SK-N-SH (cell line): ENCODE results near the gene RAB7A. TPM values are rescaled to one million over a fixed set of nuclear protein-coding genes. Genes with fewer than 3 reads are reported as not detected.
A peak's percentile ranks its signal among the peaks of the same experiment; 100 is the strongest.

ENCODE experiments used
- CTCF ChIA-PET: fragments of 300-600, 350-600 bp; formaldehyde crosslinking; extraction: SDS; loops from one replicate; lab custom pipeline; 2021; lab: Yijun Ruan, JAX
- POLR2A ChIA-PET: fragments of 350-600 bp; sonication (Branson Sonifier 250); formaldehyde crosslinking; extraction: SDS; loops from one replicate; lab custom pipeline; 2020; ENCODE audit warnings: antibody characterized with exemption, inconsistent platforms; lab: Yijun Ruan, JAX
- DNase-seq: peaks from one replicate; pipeline ENCODE4 v3.0.0; 2012
- H2AFZ ChIP-seq: fragments of 200-600 bp; sonication (generic); 2 replicates; pipeline ENCODE4 v1.8.1; 2016; ENCODE audit warnings: antibody characterized with exemption, mild to moderate bottlenecking, low read depth
- H3F3A ChIP-seq: fragments of 200-600 bp; sonication (generic); replicated peaks from 2 replicates; pipeline ENCODE3; 2016; ENCODE audit warnings: antibody characterized with exemption, mild to moderate bottlenecking; ENCODE audit not compliant: insufficient read depth
- H3K27ac ChIP-seq, 2 experiments: fragments of 200-500 bp in 1 of 2; fragments of 200-600 bp in 1 of 2; sonication (Bioruptor generic) in 1 of 2; sonication (generic), shearing (Covaris generic) in 1 of 2; 2 replicates each; pipeline versions ENCODE4 v1.5.1 to v1.6.1; 2014 to 2016; ENCODE audit warnings: low read depth in 2 of 2, inconsistent platforms in 1 of 2, low read length in 1 of 2, mild to moderate bottlenecking in 1 of 2, mixed read lengths in 1 of 2
- H3K27me3 ChIP-seq: fragments of 200-600 bp; sonication (generic), shearing (Covaris generic); 2 replicates; pipeline ENCODE4 v1.6.1; 2016; ENCODE audit warnings: mixed run types; ENCODE audit not compliant: insufficient read depth
- H3K36me3 ChIP-seq, 2 experiments: fragments of 200-500 bp in 1 of 2; fragments of 200-600 bp in 1 of 2; sonication (Bioruptor generic) in 1 of 2; sonication (generic) in 1 of 2; replicated peaks in 1 of 2; 2 replicates each; pipeline versions ENCODE3 to v1.5.1; 2014 to 2016; ENCODE audit warnings: low read length in 1 of 2, mild to moderate bottlenecking in 1 of 2; ENCODE audit not compliant: insufficient read depth in 2 of 2, control insufficient read depth in 1 of 2
- H3K4me1 ChIP-seq, 2 experiments: fragments of 200-500 bp in 1 of 2; fragments of 200-600 bp in 1 of 2; sonication (Bioruptor generic) in 1 of 2; sonication (generic), shearing (Covaris generic) in 1 of 2; 2 replicates each; pipeline versions ENCODE4 v1.5.1 to v1.6.1; 2014 to 2016; ENCODE audit warnings: low read depth in 1 of 2, low read length in 1 of 2, mixed run types in 1 of 2; ENCODE audit not compliant: insufficient read depth in 2 of 2, control insufficient read depth in 1 of 2
- H3K4me2 ChIP-seq: fragments of 200-600 bp; sonication (generic), shearing (Covaris generic); 2 replicates; pipeline ENCODE4 v1.6.1; 2017; ENCODE audit warnings: mixed run types
- H3K4me3 ChIP-seq, 2 experiments: fragments of 200-500 bp in 1 of 2; fragments of 200-600 bp in 1 of 2; sonication (Bioruptor generic) in 1 of 2; sonication (generic), shearing (Covaris generic) in 1 of 2; 2 replicates each; pipeline versions ENCODE4 v1.5.1 to v1.8.1; 2014 to 2016; ENCODE audit warnings: low read depth in 2 of 2, inconsistent platforms in 1 of 2, low read length in 1 of 2, mild to moderate bottlenecking in 1 of 2, mixed read lengths in 1 of 2, moderate library complexity in 1 of 2
- H3K79me2 ChIP-seq: fragments of 200-600 bp; sonication (generic); 2 replicates; pipeline ENCODE4 v1.8.1; 2017; ENCODE audit warnings: mild to moderate bottlenecking; ENCODE audit not compliant: insufficient read depth
- H3K9ac ChIP-seq: fragments of 200-600 bp; sonication (generic); 2 replicates; pipeline ENCODE4 v1.6.1; 2017; ENCODE audit warnings: mixed run types
- H3K9me2 ChIP-seq: fragments of 200-600 bp; sonication (generic); 2 replicates; pipeline ENCODE4 v1.6.1; 2017; ENCODE audit warnings: mixed run types
- H3K9me3 ChIP-seq: fragments of 200-600 bp; sonication (generic); 2 replicates; pipeline ENCODE4 v1.6.1; 2017; ENCODE audit warnings: mixed run types, mild to moderate bottlenecking, moderate library complexity
- H4K20me1 ChIP-seq: fragments of 200-600 bp; sonication (generic); 2 replicates; pipeline ENCODE4 v1.6.1; 2017; ENCODE audit warnings: mild to moderate bottlenecking, mixed run types; ENCODE audit not compliant: insufficient read depth
- CHD2 ChIP-seq: fragments of 150-350 bp; IDR thresholded peaks from 2 replicates; pipeline ENCODE4 v1.6.1; 2018; ENCODE audit warnings: low read length; ENCODE audit not compliant: partially characterized antibody
- ELF1 ChIP-seq: IDR thresholded peaks from 2 replicates; pipeline ENCODE4 v1.4.0; 2012
- FOSL2 ChIP-seq: IDR thresholded peaks from 2 replicates; pipeline ENCODE4 v1.4.0; 2012; ENCODE audit warnings: low read depth, mild to moderate bottlenecking, moderate library complexity, borderline replicate concordance
- FOXM1 ChIP-seq: IDR thresholded peaks from 2 replicates; pipeline ENCODE4 v1.4.0; 2012; ENCODE audit warnings: low read depth, mild to moderate bottlenecking
- GABPA ChIP-seq: IDR thresholded peaks from 2 replicates; pipeline ENCODE4 v1.4.0; 2012; ENCODE audit warnings: low read depth, mild to moderate bottlenecking
- GATA2 ChIP-seq: sonication (generic); formaldehyde crosslinking; IDR thresholded peaks from 2 replicates; pipeline ENCODE4 v1.5.0; 2020; ENCODE audit warnings: mild to moderate bottlenecking, missing genetic modification reagents
- JUND ChIP-seq: IDR thresholded peaks from 2 replicates; pipeline ENCODE4 v1.4.0; 2012
- MEF2A ChIP-seq: IDR thresholded peaks from 2 replicates; pipeline ENCODE4 v1.4.0; 2012; ENCODE audit warnings: low read depth, borderline replicate concordance
- NFIC ChIP-seq: IDR thresholded peaks from 2 replicates; pipeline ENCODE4 v1.4.0; 2012; ENCODE audit warnings: borderline replicate concordance
- POLR2AphosphoS5 ChIP-seq: IDR thresholded peaks from 2 replicates; pipeline ENCODE4 v1.6.1; 2012; ENCODE audit warnings: low read depth, low read length
- RFX5 ChIP-seq: IDR thresholded peaks from 2 replicates; pipeline ENCODE4 v1.6.1; 2012; ENCODE audit warnings: mild to moderate bottlenecking, improper control_type of control experiment, low read length
- RXRA ChIP-seq: IDR thresholded peaks from 2 replicates; pipeline ENCODE4 v1.4.0; 2012; ENCODE audit warnings: low read depth, mild to moderate bottlenecking, borderline replicate concordance
- SIN3A ChIP-seq: IDR thresholded peaks from 2 replicates; pipeline ENCODE4 v1.6.1; 2012; ENCODE audit warnings: low read depth, mild to moderate bottlenecking, low read length, moderate library complexity, borderline replicate concordance
- TAF1 ChIP-seq: IDR thresholded peaks from 2 replicates; pipeline ENCODE4 v1.6.1; 2012; ENCODE audit warnings: low read depth, mild to moderate bottlenecking, low read length, moderate library complexity, borderline replicate concordance
- TCF12 ChIP-seq: IDR thresholded peaks from 2 replicates; pipeline ENCODE4 v1.4.0; 2012
- YY1 ChIP-seq: IDR thresholded peaks from 2 replicates; pipeline ENCODE4 v1.4.0; 2012; ENCODE audit warnings: low read depth, mild to moderate bottlenecking
- WGBS: methylation state at CpG from one replicate; pipeline ENCODE4 v1.1.6; 2017; ENCODE audit warnings: low lambda C conversion rate; 5-methylcytosine and 5-hydroxymethylcytosine counted together
- polyA plus RNA-seq, 3 experiments: library from polyadenylated mRNA; depleted of rRNA; stranded (reverse); fragments of >200 nt; gene quantifications; 2 replicates each; pipeline ENCODE4 v1.2.3, GENCODE V29; 2012
- TF ChIP-seq, protein P1 (sequence below): fragments of 150-350 bp; IDR thresholded peaks from 2 replicates; pipeline ENCODE4 v1.6.1; 2017; ENCODE audit warnings: antibody characterized with exemption, low read length, low read depth, borderline replicate concordance
- TF ChIP-seq, protein P2 (sequence below): fragments of 150-350 bp; IDR thresholded peaks from 2 replicates; pipeline ENCODE4 v1.6.1; 2016; ENCODE audit warnings: mild to moderate bottlenecking, low read depth, low read length
- TF ChIP-seq, protein P3 (sequence below): IDR thresholded peaks from 2 replicates; pipeline ENCODE4 v1.6.1; 2012; ENCODE audit warnings: mild to moderate bottlenecking, low read depth, low read length, moderate library complexity

RAB7A gene
- polyA plus RNA-seq, 1 of the 3 experiments (the other 2 are of a cell fraction) = 271 TPM

DNA sequence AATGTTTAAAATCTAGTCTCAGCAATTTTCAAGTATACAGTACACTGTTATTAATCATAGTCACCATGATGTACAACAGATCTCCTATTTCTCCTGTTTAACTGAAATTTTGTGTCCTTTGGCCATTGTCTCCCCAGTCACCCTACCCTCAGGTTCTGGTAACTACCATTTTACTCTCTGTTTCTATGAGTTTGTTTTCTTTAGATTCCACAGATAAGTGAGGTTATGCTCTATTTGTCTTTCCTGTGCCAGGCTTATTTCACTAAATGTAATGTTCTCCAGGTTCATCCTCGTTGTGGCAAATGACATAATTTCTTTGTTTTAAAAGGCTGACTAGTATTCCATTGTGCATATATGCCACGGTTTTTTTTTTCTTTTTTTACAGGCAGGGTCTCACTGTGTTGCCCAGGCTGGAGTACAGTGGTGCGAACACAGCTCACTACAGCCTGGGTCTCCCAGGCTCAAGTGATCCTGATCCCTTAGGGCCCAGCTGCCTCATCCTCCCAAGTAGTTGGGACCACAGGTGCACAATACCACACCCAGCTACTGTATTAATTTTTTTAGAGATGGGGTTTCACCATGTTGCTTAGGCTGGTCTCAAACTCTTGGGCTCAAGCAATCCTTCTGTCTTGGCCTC lies 50.0 kb downstream of the RAB7A start:
- peak; percentile 49 for DNase-seq
- Histone ChIP-seq H3K9me2 (no peaks in the 10 kb centered on the region), H3K79me2 (peaks cover 94% of the 10 kb centered on the region), H3K4me1 (peaks cover 0 to 4% of the 10 kb centered on the region in 2 experiments; a peak in 2 of 4 replicates), H3F3A (no peaks in the 10 kb centered on the region), H3K4me3 (no peak overlapping the region), H3K27me3 (no peaks in the 10 kb centered on the region), H3K36me3 (peaks cover 0 to 9% of the 10 kb centered on the region in 2 experiments), H3K27ac (peak overlapping the region in 1 of 2 experiments; percentile 9; a peak in 1 of 4 replicates), H3K4me2 (no peak overlapping the region), H4K20me1 (peaks cover 95% of the 10 kb centered on the region), H3K9me3 (no peaks in the 10 kb centered on the region), H2AFZ (no peak overlapping the region), H3K9ac (no peak overlapping the region)
- peak; percentile 37; the same call in 1 of the 2 replicates for TF ChIP-seq GATA2 (CRISPR knock-in tag)
- peak; percentile 58; the same call in 1 of the 2 replicates for TF ChIP-seq NFIC
- no peak for TF ChIP-seq RFX5
- TF ChIP-seq POLR2AphosphoS5 = no peak
- TF ChIP-seq JUND = 0 out of 2 replicates have a peak, but pooled peaks have one; percentile 10
- TF ChIP-seq FOSL2 = no peak
- TF ChIP-seq ELF1 = no peak
- TF ChIP-seq, protein P1, sequence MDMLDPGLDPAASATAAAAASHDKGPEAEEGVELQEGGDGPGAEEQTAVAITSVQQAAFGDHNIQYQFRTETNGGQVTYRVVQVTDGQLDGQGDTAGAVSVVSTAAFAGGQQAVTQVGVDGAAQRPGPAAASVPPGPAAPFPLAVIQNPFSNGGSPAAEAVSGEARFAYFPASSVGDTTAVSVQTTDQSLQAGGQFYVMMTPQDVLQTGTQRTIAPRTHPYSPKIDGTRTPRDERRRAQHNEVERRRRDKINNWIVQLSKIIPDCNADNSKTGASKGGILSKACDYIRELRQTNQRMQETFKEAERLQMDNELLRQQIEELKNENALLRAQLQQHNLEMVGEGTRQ = no peak
- TF ChIP-seq TCF12 = peak; percentile 70
- 0 out of 2 replicates have a peak, but pooled peaks have one; percentile 20 for TF ChIP-seq RXRA
- POLR2A ChIA-PET = no interaction called here
- CTCF ChIA-PET = no interaction called here
- 48% methylated on average over 3 of the region's 3 CpGs for WGBS

DNA sequence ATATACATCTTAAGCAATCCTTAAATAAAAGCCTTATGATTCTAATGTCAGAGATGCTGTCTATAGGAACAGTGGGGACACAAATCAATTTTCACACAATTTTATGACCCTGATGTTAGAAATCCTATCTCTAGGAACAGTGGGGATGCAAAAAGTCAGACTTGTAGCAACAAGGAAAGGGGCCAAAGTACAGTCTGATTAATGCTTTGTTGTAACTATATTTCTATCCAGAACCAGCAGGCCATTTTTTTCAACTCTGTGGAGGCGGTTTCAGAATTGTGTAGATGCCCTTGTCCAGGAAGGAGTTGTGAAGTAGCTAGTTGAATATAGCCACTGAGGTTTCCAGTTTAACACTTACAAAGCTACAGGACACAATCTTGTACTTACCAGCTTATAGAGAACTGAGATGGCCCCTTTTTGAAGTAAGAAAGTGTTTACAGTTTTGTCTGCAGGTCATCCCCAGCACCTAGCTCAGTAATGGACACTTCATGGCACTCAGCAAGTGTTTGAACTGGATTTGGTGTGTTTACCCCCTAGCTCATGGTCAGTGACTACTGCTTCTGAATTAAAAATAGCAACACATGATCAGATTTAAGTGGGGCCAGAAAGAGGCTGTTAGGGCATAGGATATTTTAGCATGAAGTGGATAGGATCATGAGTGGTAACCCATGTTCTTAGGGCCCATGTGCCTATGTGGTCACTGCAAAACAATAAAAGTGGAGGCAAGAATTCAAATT lies 54.3 kb downstream of the RAB7A start:
- Histone ChIP-seq H3K9me3 (no peaks in the 10 kb centered on the region), H3K27ac (no peak overlapping the region), H3K9me2 (no peaks in the 10 kb centered on the region), H3F3A (no peaks in the 10 kb centered on the region), H3K79me2 (peaks cover 99% of the 10 kb centered on the region), H3K4me1 (peaks cover 0 to 11% of the 10 kb centered on the region in 2 experiments; a peak in 1 of 4 replicates), H3K27me3 (no peaks in the 10 kb centered on the region), H3K9ac (no peak overlapping the region), H2AFZ (no peak overlapping the region), H3K36me3 (peaks cover 0 to 13% of the 10 kb centered on the region in 2 experiments), H4K20me1 (peaks cover 100% of the 10 kb centered on the region), H3K4me3 (no peak overlapping the region), H3K4me2 (no peak overlapping the region)
- WGBS = 100% methylated on average over 1 of the region's 1 CpG
- ChIA-PET POLR2A (no interaction called here), CTCF (interaction anchor here (1.0 to 4.2 kb wide), 6 partner anchors 15 to 171 kb away, joined by 3 to 33 read pairs (median 6); no protein-coding TSS in a partner anchor)
- no peak for DNase-seq
- TF ChIP-seq TCF12 = no peak
- TF ChIP-seq, protein P2, sequence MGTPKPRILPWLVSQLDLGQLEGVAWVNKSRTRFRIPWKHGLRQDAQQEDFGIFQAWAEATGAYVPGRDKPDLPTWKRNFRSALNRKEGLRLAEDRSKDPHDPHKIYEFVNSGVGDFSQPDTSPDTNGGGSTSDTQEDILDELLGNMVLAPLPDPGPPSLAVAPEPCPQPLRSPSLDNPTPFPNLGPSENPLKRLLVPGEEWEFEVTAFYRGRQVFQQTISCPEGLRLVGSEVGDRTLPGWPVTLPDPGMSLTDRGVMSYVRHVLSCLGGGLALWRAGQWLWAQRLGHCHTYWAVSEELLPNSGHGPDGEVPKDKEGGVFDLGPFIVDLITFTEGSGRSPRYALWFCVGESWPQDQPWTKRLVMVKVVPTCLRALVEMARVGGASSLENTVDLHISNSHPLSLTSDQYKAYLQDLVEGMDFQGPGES = no peak
- TF ChIP-seq TAF1 = no peak
- TF ChIP-seq SIN3A = no peak
- no peak for TF ChIP-seq YY1
- TF ChIP-seq FOXM1 = no peak
- TF ChIP-seq JUND = no peak
- TF ChIP-seq FOSL2 = no peak
- TF ChIP-seq GABPA = no peak
- TF ChIP-seq, protein P3, sequence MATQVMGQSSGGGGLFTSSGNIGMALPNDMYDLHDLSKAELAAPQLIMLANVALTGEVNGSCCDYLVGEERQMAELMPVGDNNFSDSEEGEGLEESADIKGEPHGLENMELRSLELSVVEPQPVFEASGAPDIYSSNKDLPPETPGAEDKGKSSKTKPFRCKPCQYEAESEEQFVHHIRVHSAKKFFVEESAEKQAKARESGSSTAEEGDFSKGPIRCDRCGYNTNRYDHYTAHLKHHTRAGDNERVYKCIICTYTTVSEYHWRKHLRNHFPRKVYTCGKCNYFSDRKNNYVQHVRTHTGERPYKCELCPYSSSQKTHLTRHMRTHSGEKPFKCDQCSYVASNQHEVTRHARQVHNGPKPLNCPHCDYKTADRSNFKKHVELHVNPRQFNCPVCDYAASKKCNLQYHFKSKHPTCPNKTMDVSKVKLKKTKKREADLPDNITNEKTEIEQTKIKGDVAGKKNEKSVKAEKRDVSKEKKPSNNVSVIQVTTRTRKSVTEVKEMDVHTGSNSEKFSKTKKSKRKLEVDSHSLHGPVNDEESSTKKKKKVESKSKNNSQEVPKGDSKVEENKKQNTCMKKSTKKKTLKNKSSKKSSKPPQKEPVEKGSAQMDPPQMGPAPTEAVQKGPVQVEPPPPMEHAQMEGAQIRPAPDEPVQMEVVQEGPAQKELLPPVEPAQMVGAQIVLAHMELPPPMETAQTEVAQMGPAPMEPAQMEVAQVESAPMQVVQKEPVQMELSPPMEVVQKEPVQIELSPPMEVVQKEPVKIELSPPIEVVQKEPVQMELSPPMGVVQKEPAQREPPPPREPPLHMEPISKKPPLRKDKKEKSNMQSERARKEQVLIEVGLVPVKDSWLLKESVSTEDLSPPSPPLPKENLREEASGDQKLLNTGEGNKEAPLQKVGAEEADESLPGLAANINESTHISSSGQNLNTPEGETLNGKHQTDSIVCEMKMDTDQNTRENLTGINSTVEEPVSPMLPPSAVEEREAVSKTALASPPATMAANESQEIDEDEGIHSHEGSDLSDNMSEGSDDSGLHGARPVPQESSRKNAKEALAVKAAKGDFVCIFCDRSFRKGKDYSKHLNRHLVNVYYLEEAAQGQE = no peak
- no peak for TF ChIP-seq MEF2A
- no peak for TF ChIP-seq CHD2
